Astrocyte of the hippocampus (primary cell): ENCODE results near the gene OR52A1.
"Not testable (repeated sequence)": the region's sequence is repeated elsewhere in the genome, so short reads cannot be mapped to it uniquely, and the experiment has no call there.

Experiments
- DNase-seq: peaks from one replicate; pipeline ENCODE4 v3.0.0; 2011; ENCODE audit warnings: low read depth, low spot score

Gene OR52A1

GRCh38 chr11:5154657-5155056, at the start of gene OR52A1:
Gene OR52A1, minus strand, starts transcription at chr11:5154757. Its CDS starts 2,388 bp downstream, at chr11:5152369.
- no peak for DNase-seq

GRCh38 chr11:5203366-5203765, 48.8 kb upstream of the OR52A1 start:
- DNase-seq: no peak

GRCh38 chr11:5200582-5200981, 46.0 kb upstream of the OR52A1 start, which contains the start of gene OR51V1:
Gene OR51V1, minus strand, starts transcription at chr11:5200682. Its CDS starts 0 bp downstream, at chr11:5200682.
- no peak for DNase-seq

- no peak for DNase-seq
Observed at GRCh38 chr11:5198285-5198684, 43.7 kb upstream of the OR52A1 start.

GRCh38 chr11:5197536-5197935, 43.0 kb upstream of the OR52A1 start:
- DNase-seq: no peak

- no peak for DNase-seq
Observed at GRCh38 chr11:5196731-5197130, 42.2 kb upstream of the OR52A1 start.

- no peak for DNase-seq
Observed at GRCh38 chr11:5196067-5196466, 41.5 kb upstream of the OR52A1 start.

- DNase-seq: no peak
Observed at GRCh38 chr11:5192738-5193137, 38.2 kb upstream of the OR52A1 start.

- DNase-seq: no peak
Observed at GRCh38 chr11:5188201-5188600, 33.6 kb upstream of the OR52A1 start.

GRCh38 chr11:5178046-5178837, 23.7 kb upstream of the OR52A1 start:
- no peak for DNase-seq

- DNase-seq: no peak
Observed at GRCh38 chr11:5174934-5175333, 20.4 kb upstream of the OR52A1 start.

- no peak for DNase-seq
Observed at GRCh38 chr11:5171856-5172255, 17.3 kb upstream of the OR52A1 start.

GRCh38 chr11:5165898-5166297, 11.3 kb upstream of the OR52A1 start:
- not testable (repeated sequence) for DNase-seq

GRCh38 chr11:5164807-5165206, 10.2 kb upstream of the OR52A1 start:
- DNase-seq: not testable (repeated sequence)

- DNase-seq: not testable (repeated sequence)
Observed at GRCh38 chr11:5161045-5161444, 6.5 kb upstream of the OR52A1 start.

GRCh38 chr11:5160217-5160616, 5.7 kb upstream of the OR52A1 start:
- not testable (repeated sequence) for DNase-seq

GRCh38 chr11:5159806-5160205, 5.2 kb upstream of the OR52A1 start:
- DNase-seq: no peak

GRCh38 chr11:5153574-5154431, 754 bp downstream of the OR52A1 start:
- DNase-seq: no peak

GRCh38 chr11:5151713-5152153, 2.8 kb downstream of the OR52A1 start:
- no peak for DNase-seq

GRCh38 chr11:5144206-5144605, 10.4 kb downstream of the OR52A1 start:
- not testable (repeated sequence) for DNase-seq

- no peak for DNase-seq
Observed at GRCh38 chr11:5137996-5138395, 16.6 kb downstream of the OR52A1 start, which contains the start of gene OR52A5. Gene OR52A5, minus strand, starts transcription at chr11:5138356. Its CDS starts 5,714 bp downstream, at chr11:5132642.

GRCh38 chr11:5137014-5137413, 17.5 kb downstream of the OR52A1 start:
- peak; percentile 1 for DNase-seq
